GM12874 (cell line): ENCODE results near the gene SLC4A8.
A peak's percentile ranks its signal among the peaks of the same experiment; 100 is the strongest.

Experiments used
- CTCF ChIP-seq: IDR thresholded peaks from 2 replicates; pipeline ENCODE4 v1.5.1; 2011; ENCODE audit warnings: low read depth, mild to moderate bottlenecking, control low read depth, low read length, moderate library complexity; ENCODE audit not compliant: insufficient read depth

SLC4A8 gene

GRCh38 chr12:51419425-51420193 is 5.0 kb upstream of the SLC4A8 start:
- TF ChIP-seq CTCF, result no peak

GRCh38 chr12:51421266-51421884 is 3.3 kb upstream of the SLC4A8 start:
- peak; percentile 65; the same call in 1 of the 2 replicates for TF ChIP-seq CTCF

GRCh38 chr12:51424094-51424661 is 453 bp upstream of the SLC4A8 start:
- no peak for TF ChIP-seq CTCF

GRCh38 chr12:51428256-51428655 is 3.6 kb downstream of the SLC4A8 start:
- no peak for TF ChIP-seq CTCF

DNA sequence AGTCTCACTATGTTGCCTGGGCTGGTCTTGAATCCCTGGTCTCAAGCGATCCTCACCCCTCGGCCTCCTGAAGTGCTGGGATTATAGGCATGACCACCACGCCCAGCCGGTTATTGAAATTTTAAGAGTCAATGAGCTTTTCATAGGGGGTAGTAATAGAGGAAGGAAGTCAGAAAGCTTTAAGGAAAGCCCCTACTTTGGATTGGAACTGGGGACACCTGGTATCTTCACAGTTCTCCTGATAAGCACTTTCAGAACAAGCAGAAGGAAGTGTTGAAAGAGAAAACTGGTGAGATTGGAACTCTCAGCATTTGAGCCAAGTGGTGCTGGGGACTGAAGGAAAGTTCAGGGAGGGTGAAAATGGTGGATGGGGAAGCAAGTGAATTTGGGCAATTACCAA is 5.1 kb downstream of the SLC4A8 start:
- TF ChIP-seq CTCF, result no peak

DNA sequence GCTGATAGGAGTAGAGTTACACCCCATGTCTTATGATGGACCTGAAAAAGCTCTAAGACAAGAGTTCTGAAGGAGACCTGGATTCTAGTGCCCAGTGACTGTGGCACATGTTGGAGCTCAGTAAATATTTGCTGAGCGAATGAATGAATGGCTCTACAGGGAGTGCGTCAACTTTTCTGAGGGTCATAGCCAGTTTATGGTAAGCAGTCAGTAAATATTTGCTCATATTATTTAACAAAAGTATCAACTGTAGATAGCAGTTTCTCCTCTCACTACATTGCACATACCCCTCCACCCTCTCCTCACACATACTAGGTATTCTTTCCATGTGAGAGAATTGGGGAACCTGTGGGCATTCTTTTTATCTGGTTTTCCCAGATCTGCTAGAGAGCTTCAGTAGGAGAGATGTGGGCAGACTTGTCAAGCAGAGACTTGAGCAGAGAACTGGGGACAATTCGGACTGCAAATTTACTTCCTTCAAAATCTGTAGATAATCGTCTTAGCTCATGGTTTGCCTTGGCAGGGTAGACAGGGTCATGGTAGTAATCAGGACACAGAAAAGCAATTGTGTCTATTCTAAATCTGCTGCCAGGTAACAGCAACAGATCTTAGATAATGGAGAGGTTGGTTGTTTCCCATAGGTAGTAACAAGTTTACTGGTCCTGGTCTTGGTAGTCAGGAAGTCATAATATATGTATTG is 5.7 kb downstream of the SLC4A8 start:
- TF ChIP-seq CTCF, result no peak

- TF ChIP-seq CTCF, result no peak
Measured at GRCh38 chr12:51432921-51433320, 8.3 kb downstream of the SLC4A8 start.
